B cell (primary cell): ENCODE results near the gene GYS2.

Source experiments
- CTCF ChIP-seq: fragments of 200-600 bp; IDR thresholded peaks from one replicate; pipeline ENCODE4 v1.8.0; 2022; ENCODE audit warnings: antibody characterized with exemption, mild to moderate bottlenecking
- EZH2 ChIP-seq: IDR thresholded peaks from 2 replicates; pipeline ENCODE4 v1.6.1; 2012; ENCODE audit warnings: borderline replicate concordance, low read depth, mild to moderate bottlenecking, moderate library complexity, low read length; ENCODE audit not compliant: insufficient read depth, poor library complexity, severe bottlenecking

- TF ChIP-seq CTCF (no peak), EZH2 (no peak)
Observed at GRCh38 chr12:21613931-21614330, 9.3 kb upstream of the GYS2 start.
